HepG2 (cell line): Measurements from ENCODE around the gene AKNA.

Experiments
- EZH2 ChIP-seq: conservative IDR thresholded peaks from 2 replicates; pipeline ENCODE4 v1.6.1; 2012; ENCODE audit warnings: mild to moderate bottlenecking, low read depth, low read length, moderate library complexity
- HOXD1 ChIP-seq: sonication (generic); formaldehyde crosslinking; IDR thresholded peaks from 2 replicates; pipeline ENCODE4 v1.5.0; 2020; ENCODE audit warnings: missing genetic modification reagents
- NFIC ChIP-seq: IDR thresholded peaks from 2 replicates; pipeline ENCODE4 v1.6.1; 2012; ENCODE audit warnings: mild to moderate bottlenecking, low read length, inconsistent platforms
- PHF21A ChIP-seq: sonication (generic); formaldehyde crosslinking; IDR thresholded peaks from 2 replicates; pipeline ENCODE4 v1.5.0; 2020; ENCODE audit warnings: mild to moderate bottlenecking, missing genetic modification reagents
- POLR2AphosphoS5 ChIP-seq: IDR thresholded peaks from 2 replicates; pipeline ENCODE4 v1.6.1; 2012; ENCODE audit warnings: low read depth, low read length
- POLR2G ChIP-seq: fragments of 200-400 bp; formaldehyde crosslinking; IDR thresholded peaks from 2 replicates; pipeline ENCODE4 v1.6.1; 2018; ENCODE audit warnings: mild to moderate bottlenecking, low read depth, low read length, moderate library complexity
- RAD21 ChIP-seq: fragments of 450-650 bp; formaldehyde crosslinking; IDR thresholded peaks from 2 replicates; pipeline ENCODE4 v1.5.0; 2020; ENCODE audit warnings: mild to moderate bottlenecking
- SYNCRIP ChIP-seq: fragments of 200-400 bp; formaldehyde crosslinking; IDR thresholded peaks from 2 replicates; pipeline ENCODE4 v1.6.1; 2018; ENCODE audit warnings: mild to moderate bottlenecking, low read depth, low read length; ENCODE audit not compliant: insufficient read depth
- YY1 ChIP-seq: IDR thresholded peaks from 2 replicates; pipeline ENCODE4 v1.6.1; 2011; ENCODE audit warnings: low read length, low read depth, moderate library complexity, mild to moderate bottlenecking; ENCODE audit not compliant: insufficient read depth, insufficient replicate concordance
- ZNF709 ChIP-seq: sonication (generic); formaldehyde crosslinking; IDR thresholded peaks from 2 replicates; pipeline ENCODE4 v1.5.0; 2020; ENCODE audit warnings: mild to moderate bottlenecking, missing genetic modification reagents
- TF ChIP-seq, protein P1 (sequence below): sonication (generic); formaldehyde crosslinking; IDR thresholded peaks from 2 replicates; pipeline ENCODE4 v1.5.0; 2020; ENCODE audit warnings: mild to moderate bottlenecking, missing genetic modification reagents
- TF ChIP-seq, protein P2 (sequence below): IDR thresholded peaks from 2 replicates; pipeline ENCODE4 v1.6.1; 2012; ENCODE audit warnings: inconsistent platforms
- TF ChIP-seq, protein P3 (sequence below): sonication (generic); formaldehyde crosslinking; IDR thresholded peaks from 2 replicates; pipeline ENCODE4 v1.8.1; 2023; ENCODE audit warnings: missing genetic modification reagents, inconsistent platforms, borderline replicate concordance

DNA sequence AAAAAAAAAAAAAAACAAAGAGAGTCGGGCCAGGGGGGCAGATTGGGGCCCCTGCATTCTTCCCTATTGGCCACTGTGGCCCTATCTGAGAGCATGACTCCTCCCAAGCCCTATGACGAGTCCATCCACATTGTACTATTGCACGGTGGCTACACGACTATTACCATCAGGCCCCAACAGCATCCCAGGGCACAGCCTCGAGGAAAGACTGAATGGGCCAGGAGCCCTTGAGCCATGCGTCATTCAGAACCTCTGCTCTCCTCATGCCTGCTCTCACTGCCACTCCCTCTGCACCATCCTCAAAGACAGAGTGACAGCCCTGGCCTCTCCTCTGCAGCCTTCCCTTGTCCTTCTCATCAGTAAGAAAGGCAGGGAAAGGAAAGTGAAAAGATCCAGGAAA, 85.1 kb downstream of the AKNA start:
- no peak for TF ChIP-seq NFIC
- TF ChIP-seq SYNCRIP, result no peak
- TF ChIP-seq RAD21 (CRISPR knock-in tag), result no peak
- no peak for TF ChIP-seq HOXD1 (CRISPR knock-in tag)
- no peak for TF ChIP-seq POLR2G
- TF ChIP-seq, protein P1, sequence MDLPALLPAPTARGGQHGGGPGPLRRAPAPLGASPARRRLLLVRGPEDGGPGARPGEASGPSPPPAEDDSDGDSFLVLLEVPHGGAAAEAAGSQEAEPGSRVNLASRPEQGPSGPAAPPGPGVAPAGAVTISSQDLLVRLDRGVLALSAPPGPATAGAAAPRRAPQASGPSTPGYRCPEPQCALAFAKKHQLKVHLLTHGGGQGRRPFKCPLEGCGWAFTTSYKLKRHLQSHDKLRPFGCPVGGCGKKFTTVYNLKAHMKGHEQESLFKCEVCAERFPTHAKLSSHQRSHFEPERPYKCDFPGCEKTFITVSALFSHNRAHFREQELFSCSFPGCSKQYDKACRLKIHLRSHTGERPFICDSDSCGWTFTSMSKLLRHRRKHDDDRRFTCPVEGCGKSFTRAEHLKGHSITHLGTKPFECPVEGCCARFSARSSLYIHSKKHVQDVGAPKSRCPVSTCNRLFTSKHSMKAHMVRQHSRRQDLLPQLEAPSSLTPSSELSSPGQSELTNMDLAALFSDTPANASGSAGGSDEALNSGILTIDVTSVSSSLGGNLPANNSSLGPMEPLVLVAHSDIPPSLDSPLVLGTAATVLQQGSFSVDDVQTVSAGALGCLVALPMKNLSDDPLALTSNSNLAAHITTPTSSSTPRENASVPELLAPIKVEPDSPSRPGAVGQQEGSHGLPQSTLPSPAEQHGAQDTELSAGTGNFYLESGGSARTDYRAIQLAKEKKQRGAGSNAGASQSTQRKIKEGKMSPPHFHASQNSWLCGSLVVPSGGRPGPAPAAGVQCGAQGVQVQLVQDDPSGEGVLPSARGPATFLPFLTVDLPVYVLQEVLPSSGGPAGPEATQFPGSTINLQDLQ (CRISPR knock-in tag), result no peak
- TF ChIP-seq ZNF709 (CRISPR knock-in tag), result no peak
- TF ChIP-seq POLR2AphosphoS5, result no peak
- no peak for TF ChIP-seq YY1
- TF ChIP-seq, protein P2, sequence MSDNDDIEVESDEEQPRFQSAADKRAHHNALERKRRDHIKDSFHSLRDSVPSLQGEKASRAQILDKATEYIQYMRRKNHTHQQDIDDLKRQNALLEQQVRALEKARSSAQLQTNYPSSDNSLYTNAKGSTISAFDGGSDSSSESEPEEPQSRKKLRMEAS, result no peak
- TF ChIP-seq EZH2, result no peak
- TF ChIP-seq, protein P3, sequence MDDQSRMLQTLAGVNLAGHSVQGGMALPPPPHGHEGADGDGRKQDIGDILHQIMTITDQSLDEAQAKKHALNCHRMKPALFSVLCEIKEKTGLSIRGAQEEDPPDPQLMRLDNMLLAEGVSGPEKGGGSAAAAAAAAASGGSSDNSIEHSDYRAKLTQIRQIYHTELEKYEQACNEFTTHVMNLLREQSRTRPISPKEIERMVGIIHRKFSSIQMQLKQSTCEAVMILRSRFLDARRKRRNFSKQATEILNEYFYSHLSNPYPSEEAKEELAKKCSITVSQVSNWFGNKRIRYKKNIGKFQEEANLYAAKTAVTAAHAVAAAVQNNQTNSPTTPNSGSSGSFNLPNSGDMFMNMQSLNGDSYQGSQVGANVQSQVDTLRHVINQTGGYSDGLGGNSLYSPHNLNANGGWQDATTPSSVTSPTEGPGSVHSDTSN (CRISPR knock-in tag), result no peak
- TF ChIP-seq PHF21A (CRISPR knock-in tag), result no peak
